Measurements from ENCODE around the gene CSNK2B.

Gene CSNK2B

GRCh38 chr6:31620586-31621319, 45.1 kb upstream of the CSNK2B start, which contains the start of gene PRRC2A (continued):
- no peak for TF ChIP-seq ZNF26 (tag by site-specific recombination; IDR thresholded peaks at IDR 0.05)
- TF ChIP-seq ZNF626 (tag by site-specific recombination; IDR thresholded peaks at IDR 0.05) = no peak
- TF ChIP-seq HIC1 (tag by site-specific recombination; IDR thresholded peaks at IDR 0.05) = peak; percentile 37; the same call in 1 of the 2 replicates
- no peak for TF ChIP-seq ZNF791 (tag by site-specific recombination; IDR thresholded peaks at IDR 0.05)
- no peak for TF ChIP-seq ZNF416 (tag by site-specific recombination; IDR thresholded peaks at IDR 0.05)
- TF ChIP-seq ZNF549 (tag by site-specific recombination; IDR thresholded peaks at IDR 0.05) = no peak
- TF ChIP-seq EGR2 (tag by site-specific recombination; IDR thresholded peaks at IDR 0.05; ENCODE audit: low read depth) = no peak
- peak; percentile 69; the same call in 1 of the 2 replicates for TF ChIP-seq ZNF2 (tag by site-specific recombination; IDR thresholded peaks at IDR 0.05)
- TF ChIP-seq ZSCAN16 (tag by site-specific recombination; IDR thresholded peaks at IDR 0.05) = peak; percentile 63; the same call in 1 of the 2 replicates
- no peak for TF ChIP-seq ZNF211 (tag by site-specific recombination; IDR thresholded peaks at IDR 0.05; ENCODE audit: low read depth)
- TF ChIP-seq ZNF692 (tag by site-specific recombination; IDR thresholded peaks at IDR 0.05) = peak; percentile 94
- no peak for TF ChIP-seq GLI2 (tag by site-specific recombination; IDR thresholded peaks at IDR 0.05; ENCODE audit: borderline replicate concordance, low read depth)
- TF ChIP-seq ZNF214 (tag by site-specific recombination; IDR thresholded peaks at IDR 0.05; ENCODE audit: borderline replicate concordance) = no peak
- TF ChIP-seq ZNF133 (tag by site-specific recombination; IDR thresholded peaks at IDR 0.05) = no peak
- TF ChIP-seq ZNF350 (tag by site-specific recombination; IDR thresholded peaks at IDR 0.05) = no peak
- TF ChIP-seq REST (tag by site-specific recombination; IDR thresholded peaks at IDR 0.05) = peak; percentile 52
- peak; percentile 71 for TF ChIP-seq ZBTB26 (tag by site-specific recombination; optimal IDR thresholded peaks at IDR 0.05)
- peak; percentile 83; the same call in 1 of the 2 replicates for TF ChIP-seq ZSCAN5A (tag by site-specific recombination; IDR thresholded peaks at IDR 0.05)
- TF ChIP-seq ZNF248 (tag by site-specific recombination; IDR thresholded peaks at IDR 0.05) = no peak
- no peak for TF ChIP-seq AEBP2 (tag by site-specific recombination; IDR thresholded peaks at IDR 0.05; ENCODE audit: borderline replicate concordance)
- 0 out of 2 replicates have a peak, but pooled peaks have one; percentile 11 for TF ChIP-seq KLF1 (tag by site-specific recombination; IDR thresholded peaks at IDR 0.05)
- TF ChIP-seq ZNF596 (tag by site-specific recombination; IDR thresholded peaks at IDR 0.05) = 0 out of 2 replicates have a peak, but pooled peaks have one; percentile 35
- TF ChIP-seq HOXC10 (CRISPR knock-in tag; IDR thresholded peaks at IDR 0.05) = peak; percentile 25; the same call in 1 of the 2 replicates
- peak; percentile 91 for TF ChIP-seq ZNF10 (tag by site-specific recombination; IDR thresholded peaks at IDR 0.05)
- no peak for TF ChIP-seq ZNF433 (tag by site-specific recombination; IDR thresholded peaks at IDR 0.05; ENCODE audit: low read depth)
- TF ChIP-seq ZNF132 (tag by site-specific recombination; IDR thresholded peaks at IDR 0.05; ENCODE audit: borderline replicate concordance) = no peak
